HG02678 (cell line): ENCODE results near the gene ZNF135.

ENCODE experiments used
- ATAC-seq: cut with Tn5 transposase; IDR thresholded peaks from one replicate; pipeline ENCODE4 v1.9.1; 2021; ENCODE audit warnings: mild to moderate bottlenecking, moderate library complexity; ENCODE audit not compliant: unreplicated experiment

ZNF135 gene

GRCh38 chr19:58045411-58046050, 13.6 kb upstream of the ZNF135 start:
- no peak for ATAC-seq

DNA sequence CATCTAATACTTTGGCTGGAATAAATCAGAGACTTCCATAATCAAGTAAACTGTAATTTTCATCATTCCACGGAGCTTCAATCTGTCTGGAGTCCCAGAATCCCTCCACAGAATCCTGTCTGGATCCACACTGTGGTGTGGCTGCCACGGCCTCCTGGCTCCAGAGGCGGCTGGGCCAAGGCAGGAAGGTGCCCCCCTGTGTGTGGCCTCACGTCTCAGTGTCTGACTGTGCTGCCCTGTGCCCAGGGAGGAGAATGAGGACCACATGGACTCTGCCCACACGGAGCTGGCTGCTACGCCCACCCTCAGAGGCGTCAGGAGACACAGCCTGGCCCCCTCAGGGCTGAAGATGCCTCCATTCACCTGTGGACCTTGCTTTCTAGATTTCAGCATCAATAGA, 12.2 kb upstream of the ZNF135 start:
- ATAC-seq, result no peak

GRCh38 chr19:58047672-58048071, 11.4 kb upstream of the ZNF135 start:
- ATAC-seq, result no peak

- ATAC-seq, result no peak
Observed at GRCh38 chr19:58052256-58052655, 6.8 kb upstream of the ZNF135 start.

DNA sequence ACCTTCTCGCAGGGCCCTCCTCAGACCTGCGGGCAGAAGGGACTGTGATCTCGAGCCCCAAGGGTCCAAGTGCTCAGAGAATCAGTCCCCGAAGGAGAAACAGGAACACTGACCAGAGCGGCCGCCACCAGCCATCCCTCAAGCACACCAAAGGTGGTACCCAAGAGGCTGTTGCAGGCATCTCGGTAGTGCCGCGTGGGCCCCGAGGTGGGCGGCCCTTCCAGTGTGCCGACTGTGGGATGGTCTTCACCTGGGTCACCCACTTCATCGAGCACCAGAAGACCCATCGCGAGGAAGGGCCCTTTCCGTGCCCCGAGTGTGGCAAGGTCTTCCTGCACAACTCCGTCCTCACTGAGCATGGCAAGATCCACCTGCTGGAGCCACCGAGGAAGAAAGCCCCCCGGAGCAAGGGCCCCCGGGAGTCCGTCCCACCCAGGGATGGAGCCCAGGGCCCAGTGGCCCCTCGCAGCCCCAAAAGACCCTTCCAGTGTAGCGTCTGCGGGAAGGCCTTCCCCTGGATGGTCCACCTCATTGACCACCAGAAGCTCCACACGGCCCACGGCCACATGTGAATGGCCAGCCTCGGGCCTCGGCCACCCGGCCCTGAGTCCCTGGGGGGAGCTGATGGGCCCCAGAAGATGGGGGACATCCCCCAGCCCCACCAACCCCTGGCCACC, 5.5 kb upstream of the ZNF135 start:
- ATAC-seq, result no peak

DNA sequence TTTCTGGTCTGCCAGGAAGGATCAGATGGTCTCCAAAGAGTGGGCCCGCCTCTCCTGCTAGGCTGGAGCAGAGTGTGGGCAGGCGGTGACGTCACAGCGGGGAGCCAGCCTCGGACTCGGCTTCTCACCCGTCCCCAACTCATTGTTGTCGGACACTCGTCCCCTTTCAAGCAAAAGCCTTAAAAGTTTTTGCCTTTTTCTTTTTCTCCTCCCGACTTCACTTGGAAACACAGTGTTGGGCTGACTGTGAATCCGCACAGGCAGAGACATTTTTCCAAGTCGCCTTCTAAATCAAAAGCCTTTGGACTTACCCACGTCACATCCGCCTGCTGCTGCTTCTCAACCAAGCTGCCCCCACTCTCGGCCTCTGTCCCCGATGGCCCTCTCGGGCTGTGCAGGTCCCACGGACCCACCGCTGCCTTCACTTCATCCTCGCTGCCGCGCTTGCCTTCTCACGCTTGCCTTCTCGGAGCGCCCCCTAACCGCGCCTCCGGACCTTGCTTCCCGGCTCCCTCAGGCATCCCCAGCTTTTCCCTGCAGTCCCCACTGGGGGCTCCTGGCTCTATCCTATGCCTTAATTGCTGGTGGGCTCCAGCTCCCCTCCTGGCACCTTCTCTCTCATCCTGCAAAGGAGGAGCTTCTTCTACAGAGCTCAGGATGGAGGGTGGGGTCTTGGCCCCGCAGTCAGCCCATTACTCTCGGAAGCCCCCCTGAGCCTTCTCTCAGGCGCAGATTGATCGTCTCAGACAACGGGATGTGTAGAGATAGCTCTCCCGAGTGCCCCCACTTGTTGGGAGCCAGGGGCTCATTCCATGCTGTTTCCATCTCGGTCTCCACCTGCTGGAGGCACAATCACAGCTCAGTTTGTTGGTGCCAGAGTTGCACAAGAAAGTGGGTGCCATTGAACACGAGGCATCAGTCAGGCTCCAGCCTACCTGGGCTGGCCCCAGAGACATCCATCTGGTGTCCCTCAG, 3.9 kb upstream of the ZNF135 start:
- ATAC-seq, result no peak

GRCh38 chr19:58056261-58056660, 2.8 kb upstream of the ZNF135 start:
- ATAC-seq, result no peak

GRCh38 chr19:58056861-58057260, 2.2 kb upstream of the ZNF135 start:
- no peak for ATAC-seq

DNA sequence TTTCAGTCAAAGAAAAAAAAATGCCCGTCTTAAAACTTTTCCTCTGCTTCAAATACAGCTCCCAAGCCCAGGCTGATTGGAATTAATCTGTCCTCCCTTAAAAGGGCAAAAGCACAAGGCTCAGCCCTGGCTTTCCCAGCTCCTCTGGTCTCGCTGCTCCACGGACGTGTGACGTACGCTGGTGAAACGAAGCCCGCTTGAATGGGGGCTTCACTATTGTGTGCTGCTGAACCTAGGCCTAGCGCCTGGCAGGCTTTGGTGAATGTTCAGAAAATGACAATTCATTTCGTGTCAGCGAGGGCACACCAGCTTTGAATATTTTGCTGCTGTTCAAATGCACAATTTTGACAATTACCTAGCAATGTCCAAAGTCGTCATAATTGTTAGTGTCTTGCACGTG, 615 bp upstream of the ZNF135 start:
- ATAC-seq, result no peak

DNA sequence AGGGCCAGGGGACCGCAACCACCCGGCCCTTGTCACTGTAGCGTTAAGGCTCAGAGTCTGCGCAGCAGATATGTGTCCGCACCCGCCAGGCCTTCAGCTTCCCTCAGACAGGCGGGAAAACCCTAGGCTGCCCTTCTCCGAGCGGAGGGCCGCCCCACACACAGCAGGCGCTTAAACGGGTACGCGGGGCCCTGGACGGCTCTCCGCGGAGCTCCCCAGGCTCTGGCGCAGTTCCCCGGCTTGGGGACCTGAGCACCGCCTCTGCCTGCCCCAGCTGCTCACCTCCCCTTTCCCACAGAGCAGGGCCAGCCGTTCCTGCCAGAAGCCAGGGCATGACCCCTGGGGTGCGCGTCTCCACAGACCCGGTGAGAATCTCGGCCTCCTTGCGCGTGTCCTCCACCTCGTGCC, 593 bp downstream of the ZNF135 start:
- ATAC-seq, result no peak

GRCh38 chr19:58060231-58060630, 1.1 kb downstream of the ZNF135 start:
- no peak for ATAC-seq

- no peak for ATAC-seq
Observed at GRCh38 chr19:58063712-58064111, 4.6 kb downstream of the ZNF135 start.

DNA sequence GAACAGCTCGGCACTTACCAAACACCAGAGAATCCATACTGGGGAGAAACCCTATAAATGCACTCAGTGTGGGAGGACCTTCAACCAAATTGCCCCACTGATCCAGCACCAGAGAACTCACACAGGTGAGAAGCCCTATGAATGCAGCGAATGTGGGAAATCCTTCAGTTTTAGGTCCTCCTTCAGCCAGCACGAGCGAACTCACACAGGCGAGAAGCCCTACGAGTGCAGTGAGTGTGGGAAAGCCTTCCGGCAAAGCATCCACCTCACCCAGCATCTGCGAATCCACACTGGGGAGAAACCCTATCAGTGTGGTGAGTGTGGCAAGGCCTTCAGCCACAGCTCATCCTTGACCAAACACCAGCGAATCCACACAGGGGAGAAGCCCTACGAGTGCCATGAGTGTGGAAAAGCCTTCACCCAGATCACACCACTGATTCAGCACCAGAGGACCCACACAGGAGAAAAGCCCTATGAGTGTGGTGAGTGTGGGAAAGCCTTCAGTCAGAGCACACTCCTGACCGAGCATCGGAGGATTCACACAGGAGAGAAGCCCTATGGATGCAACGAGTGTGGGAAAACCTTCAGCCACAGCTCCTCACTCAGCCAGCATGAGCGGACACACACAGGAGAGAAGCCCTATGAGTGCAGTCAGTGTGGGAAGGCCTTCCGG, 8.3 kb downstream of the ZNF135 start:
- no peak for ATAC-seq

DNA sequence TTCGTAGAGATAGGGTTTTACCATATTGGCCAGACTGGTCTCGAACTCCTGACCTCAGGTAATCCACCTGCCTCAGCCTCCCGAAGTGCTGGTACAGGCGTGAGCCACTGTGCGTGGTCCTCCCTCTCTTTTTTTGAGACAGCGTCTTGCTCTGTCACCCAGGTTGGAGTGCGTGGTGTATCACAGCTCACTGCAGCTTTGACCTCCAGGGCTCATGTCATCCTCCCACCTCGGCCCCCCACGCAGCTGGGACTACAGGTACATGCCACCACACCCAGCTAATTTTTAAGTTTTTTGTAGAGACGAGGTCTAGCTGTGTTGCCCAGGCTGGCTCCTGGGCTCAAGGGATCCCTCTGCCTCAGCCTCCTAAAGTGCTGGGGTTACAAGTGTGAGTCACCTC, 20.7 kb downstream of the ZNF135 start:
- ATAC-seq, result no peak

- no peak for ATAC-seq
Observed at GRCh38 chr19:58083021-58083420, 23.9 kb downstream of the ZNF135 start.

DNA sequence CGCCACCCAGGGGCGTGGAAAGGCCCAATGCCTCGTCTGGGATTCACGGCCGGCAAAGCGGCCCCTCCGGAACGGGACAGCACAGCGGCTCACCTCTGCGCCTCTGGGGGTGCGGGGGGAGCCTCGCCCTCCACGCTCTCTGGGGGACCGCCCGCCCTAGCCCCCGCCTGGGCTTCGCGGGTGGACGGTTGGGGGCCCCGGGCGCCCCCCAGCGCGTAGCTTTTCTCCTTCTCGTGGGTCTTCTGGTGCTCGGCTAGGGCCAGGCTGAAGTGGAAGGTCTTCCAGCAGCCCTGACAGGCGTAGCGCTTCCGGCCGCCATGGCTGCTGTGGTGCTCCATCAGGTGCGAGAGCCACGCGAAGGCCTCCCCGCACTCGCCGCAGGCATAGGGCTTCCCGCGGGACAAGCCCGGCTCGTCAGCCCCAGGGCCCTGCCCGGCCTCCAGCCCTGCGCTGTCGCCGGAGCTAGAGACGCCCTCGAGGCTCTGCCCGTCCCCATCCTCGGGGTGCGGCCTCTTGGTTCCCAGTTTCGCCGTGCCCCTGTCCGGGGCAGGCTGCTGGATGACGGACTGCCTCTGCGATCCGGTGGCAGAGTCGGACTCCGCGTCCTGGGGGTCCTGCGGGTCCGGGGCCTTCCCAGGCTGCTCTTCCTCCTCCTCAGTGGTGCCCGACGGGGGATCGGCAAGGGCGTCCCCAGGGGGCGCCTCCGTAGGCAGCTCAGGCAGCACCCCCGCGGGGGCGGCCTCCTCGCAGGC, 25.7 kb downstream of the ZNF135 start:
- no peak for ATAC-seq

DNA sequence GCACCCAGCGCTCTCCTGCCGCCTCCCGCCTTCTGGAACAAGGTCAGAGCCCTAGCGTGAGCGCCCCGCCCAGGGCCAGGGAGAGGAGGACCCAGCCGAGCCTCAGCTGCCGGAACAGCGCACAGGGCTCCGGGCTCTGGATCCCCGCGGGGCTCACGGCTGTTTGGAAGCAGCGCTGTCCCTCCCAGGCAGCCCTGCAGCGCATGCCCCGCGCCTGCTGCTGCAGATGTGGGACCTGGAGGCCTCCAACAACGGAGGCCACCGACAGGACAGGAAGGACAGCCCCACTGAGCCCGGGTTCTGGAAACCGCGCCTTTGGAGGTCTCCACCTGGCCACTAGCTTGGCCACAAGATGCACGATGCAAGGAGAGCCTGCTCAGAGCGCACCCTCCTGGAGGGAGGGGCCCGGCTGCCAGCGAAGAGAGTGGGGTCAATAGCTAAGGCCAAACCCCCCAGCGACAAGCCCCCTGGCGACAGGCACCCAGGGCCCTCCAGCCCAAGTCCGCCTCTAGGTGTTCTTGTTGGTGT, 26.3 kb downstream of the ZNF135 start:
- no peak for ATAC-seq

DNA sequence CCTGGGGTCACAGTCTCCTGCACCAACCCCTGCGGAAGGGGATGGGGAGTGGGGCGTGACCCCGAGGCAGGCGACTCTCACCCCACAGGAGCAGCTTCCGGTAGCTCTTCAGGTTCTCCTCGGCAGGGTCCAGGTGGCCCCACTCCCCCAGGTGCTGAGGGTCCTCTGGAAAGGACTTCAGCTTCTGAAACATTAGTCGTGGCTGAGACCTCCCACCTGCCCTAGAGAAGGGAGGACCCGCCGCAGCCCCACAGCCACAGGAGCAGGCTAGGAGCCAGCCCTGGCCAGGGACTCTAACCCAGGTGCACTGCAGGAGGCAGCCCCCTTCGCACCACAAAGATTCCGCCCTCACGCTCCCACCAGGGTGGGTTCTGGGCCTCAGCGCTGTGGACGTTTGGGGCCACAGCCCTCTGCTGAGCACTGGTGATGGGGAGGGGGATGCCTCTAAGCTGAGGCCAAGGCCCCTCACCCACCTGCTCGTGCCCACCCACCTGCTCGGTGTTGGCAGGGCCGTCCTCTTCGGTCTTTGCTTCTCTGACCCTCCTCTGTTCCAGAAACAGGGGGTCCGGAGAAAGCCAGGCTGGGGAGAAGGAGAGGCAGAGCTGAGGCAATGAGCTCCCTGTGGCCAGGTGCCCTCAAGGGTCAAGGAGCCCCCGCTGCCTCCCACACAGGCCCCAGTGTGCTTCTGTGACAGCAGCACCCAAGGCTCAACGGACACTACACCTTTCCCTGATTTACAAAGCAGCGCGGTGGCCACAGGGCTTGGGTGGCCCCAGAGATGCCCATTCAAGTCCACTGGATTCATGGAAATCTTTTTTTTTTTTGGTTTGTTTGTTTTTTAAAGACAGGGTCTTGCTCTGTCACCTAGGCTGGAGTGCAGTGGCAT, 28.0 kb downstream of the ZNF135 start:
- ATAC-seq, result no peak

GRCh38 chr19:58088521-58089052, 29.5 kb downstream of the ZNF135 start:
- ATAC-seq, result no peak
